HepG2 (cell line): ENCODE measurements around the gene LCN2. TPM values are rescaled to one million over a fixed set of nuclear protein-coding genes. Genes with fewer than 3 reads are reported as not detected.

ENCODE experiments used
- AFF4 ChIP-seq: sonication (generic); formaldehyde crosslinking; IDR thresholded peaks from 2 replicates; pipeline ENCODE4 v1.4.0; 2020; ENCODE audit warnings: missing genetic modification reagents
- BRD4 ChIP-seq: sonication (generic); formaldehyde crosslinking; IDR thresholded peaks from 2 replicates; pipeline ENCODE4 v1.4.0; 2020; ENCODE audit warnings: missing genetic modification reagents
- GATAD2A ChIP-seq: IDR thresholded peaks from 2 replicates; pipeline ENCODE4 v1.6.1; 2016
- GRHL1 ChIP-seq: sonication (generic); formaldehyde crosslinking; conservative IDR thresholded peaks from 2 replicates; pipeline ENCODE4 v1.8.0; 2022; ENCODE audit warnings: missing genetic modification reagents
- HDAC2 ChIP-seq: sonication (generic); formaldehyde crosslinking; IDR thresholded peaks from 2 replicates; pipeline ENCODE4 v1.4.0; 2020; ENCODE audit warnings: missing genetic modification reagents
- HINFP ChIP-seq: sonication (generic); formaldehyde crosslinking; IDR thresholded peaks from 2 replicates; pipeline ENCODE4 v1.4.0; 2020; ENCODE audit warnings: low read depth, mild to moderate bottlenecking, missing genetic modification reagents
- KDM6A ChIP-seq: IDR thresholded peaks from 2 replicates; pipeline ENCODE4 v1.6.1; 2016; ENCODE audit warnings: low read depth
- NFYC ChIP-seq: IDR thresholded peaks from 2 replicates; pipeline ENCODE4 v1.6.1; 2016; ENCODE audit warnings: missing genetic modification reagents, missing compliant biosample characterization
- SMARCC2 ChIP-seq: fragments of 450-650 bp; IDR thresholded peaks from 2 replicates; pipeline ENCODE4 v1.6.1; 2017; ENCODE audit warnings: antibody characterized with exemption, mild to moderate bottlenecking
- ZNF275 ChIP-seq: sonication (generic); formaldehyde crosslinking; IDR thresholded peaks from 2 replicates; pipeline ENCODE4 v1.8.0; 2022; ENCODE audit warnings: missing genetic modification reagents, mild to moderate bottlenecking, inconsistent platforms, borderline replicate concordance
- ZNF318 ChIP-seq: sonication (generic); formaldehyde crosslinking; IDR thresholded peaks from 2 replicates; pipeline ENCODE4 v1.4.0; 2020; ENCODE audit warnings: mild to moderate bottlenecking, missing genetic modification reagents
- polyA plus RNA-seq, 8 experiments: library from polyadenylated mRNA; depleted of rRNA in 3 of 8; stranded (reverse) in 7 of 8; unstranded in 1 of 8; fragments of >200 nt; fragmentation: Illumina TruSeq in 4 of 8; extraction: Trizol in 4 of 8; gene quantifications; 2 replicates each; pipeline versions ENCODE4 v1.2.1 to v1.2.3, GENCODE V29; 2011 to 2016; ENCODE audit warnings: low read depth in 4 of 8, missing spikeins in 1 of 8, mixed read lengths in 1 of 8; ENCODE audit not compliant: insufficient read depth in 1 of 8
- total RNA-seq, 5 experiments: library from RNA; depleted of rRNA; stranded (reverse); fragments of >200 nt; fragmentation: Illumina TruSeq; extraction: Trizol; gene quantifications; 2 replicates each; pipeline ENCODE4 v1.2.3, GENCODE V29; 2016; ENCODE audit warnings: low read depth in 1 of 5

The LCN2 gene
- total and polyA plus RNA-seq, 2 of the 13 experiments (the other 11 are each of a cell fraction or from before 2014, with no cell fraction given) = 0.38 to 1.4 TPM

GRCh38 chr9:128104171-128104618, 45.1 kb upstream of the LCN2 start (continued):
- TF ChIP-seq GRHL1 (no peak), ZNF275 (CRISPR knock-in tag) (no peak), AFF4 (0 out of 2 replicates have a peak, but pooled peaks have one; percentile 44), BRD4 (peak; percentile 64; the same call in 1 of the 2 replicates), HINFP (CRISPR knock-in tag) (no peak; the same call in 1 of the 2 replicates), GATAD2A (CRISPR knock-in tag) (peak; percentile 89), HDAC2 (peak; percentile 85), NFYC (CRISPR knock-in tag) (no peak), ZNF318 (no peak), KDM6A (CRISPR knock-in tag) (0 out of 2 replicates have a peak, but pooled peaks have one; percentile 34), SMARCC2 (no peak)
